Measurements from ENCODE around the gene MAMSTR.

GRCh38 chr19:48714759-48715675, 4.5 kb downstream of the MAMSTR start:
- TF ChIP-seq EZH2 (optimal IDR thresholded peaks at IDR 0.05; ENCODE audit: low read depth, low read length) (no peak), CTCF (IDR thresholded peaks at IDR 0.05; ENCODE audit: low read length) (no peak)
